Stimulated activated CD8-positive, alpha-beta memory T cell treated with anti-CD3 and anti-CD28 coated beads, Interleukin-15, amount 100 ng/mL, for 24 hours (primary cell): ENCODE results near the gene TGFB1I1.
"Not testable (repeated sequence)": the region's sequence is repeated elsewhere in the genome, so short reads cannot be mapped to it uniquely, and the experiment has no call there.

Experiments used
- DNase-seq: peaks from one replicate; pipeline ENCODE4 v3.0.0-alpha.2; 2020; ENCODE audit warnings: low read depth

TGFB1I1 gene

DNA sequence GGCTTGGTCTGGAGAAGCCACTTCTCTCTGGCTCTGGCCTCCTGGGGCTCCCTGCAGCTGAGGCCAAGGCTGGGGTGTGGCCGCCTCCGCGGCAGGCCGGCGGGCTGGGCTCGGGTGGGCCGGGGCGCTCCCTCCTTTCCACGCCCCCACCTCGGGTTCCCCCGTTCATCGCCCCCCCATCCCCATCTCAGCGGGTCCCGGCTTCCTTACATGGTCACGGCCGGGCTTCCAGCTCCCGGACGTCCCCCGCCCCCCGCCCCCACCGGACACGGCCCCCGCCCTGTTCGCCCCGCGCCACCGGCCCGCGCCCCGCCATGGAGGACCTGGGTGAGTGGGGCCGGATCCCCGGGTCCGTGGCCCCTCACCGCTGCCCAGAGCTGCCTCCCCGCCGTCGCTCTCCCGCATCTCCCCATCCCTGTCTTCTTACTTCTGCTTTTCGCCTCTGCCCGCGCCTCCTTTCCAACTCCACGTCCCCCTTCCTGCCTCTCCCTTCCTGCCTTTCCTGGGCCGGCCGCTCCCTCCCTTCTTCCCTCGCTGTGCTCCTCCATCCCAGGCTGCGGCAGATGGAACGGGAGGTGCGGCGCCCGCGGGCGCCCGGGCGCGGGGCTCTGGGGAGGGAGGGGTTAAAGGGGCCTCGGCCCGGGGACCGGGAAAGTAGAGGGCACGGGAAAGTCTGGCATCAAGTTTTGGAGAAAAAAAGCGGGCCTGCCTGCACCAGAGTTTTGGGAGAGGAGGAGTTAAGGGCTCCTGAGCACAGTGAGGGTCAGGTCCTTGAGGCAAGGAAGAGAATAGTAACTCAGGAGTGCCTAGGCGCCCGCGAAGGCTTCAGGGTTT is at the start of gene TGFB1I1:
Gene TGFB1I1, plus strand, starts transcription at position 278 of the 834 bp plus-strand sequence. Its CDS starts 37 bp downstream, at position 315.
- no peak for DNase-seq

DNA sequence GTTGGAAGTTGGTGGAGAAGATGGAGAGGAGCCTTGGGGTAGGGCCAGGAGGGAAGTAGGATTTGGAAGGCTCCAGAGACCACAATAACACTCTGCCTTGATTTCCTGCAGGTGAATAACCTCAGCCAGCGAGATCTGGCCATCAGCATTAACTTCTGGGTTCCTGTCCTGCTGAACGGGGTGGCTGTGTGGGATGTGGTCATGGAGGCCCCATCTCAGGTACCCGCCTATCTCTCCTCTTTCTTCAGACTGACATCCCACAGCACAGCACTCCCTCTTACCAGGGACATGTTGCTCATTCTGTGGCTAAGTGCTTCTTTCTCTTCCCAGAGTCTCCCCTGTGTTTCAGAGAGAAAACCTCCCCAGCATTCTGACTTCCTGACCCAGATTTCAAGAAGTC is 48.7 kb upstream of the TGFB1I1 start:
- DNase-seq, result no peak

GRCh38 chr16:31423801-31424200 is 48.2 kb upstream of the TGFB1I1 start:
- DNase-seq, result no peak

GRCh38 chr16:31427441-31428278 is 44.3 kb upstream of the TGFB1I1 start:
- DNase-seq, result peak; percentile 39

DNA sequence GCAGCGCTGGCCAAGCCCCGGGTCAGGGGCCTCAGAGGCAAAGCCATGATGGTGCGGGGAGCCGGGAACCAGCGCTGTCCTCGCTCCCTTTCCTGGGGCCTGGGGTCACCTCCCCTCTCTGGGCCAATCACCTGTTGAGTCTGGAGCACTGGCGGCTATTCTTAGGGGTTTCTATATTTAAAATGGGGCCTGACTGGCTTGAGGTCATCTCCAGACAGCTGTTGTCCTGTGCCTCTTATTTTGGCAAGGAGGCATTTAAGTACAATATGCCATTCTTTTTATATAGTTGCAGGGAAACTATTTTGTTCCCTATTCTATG is 43.7 kb upstream of the TGFB1I1 start, which contains the start of gene COX6A2:
Gene COX6A2, minus strand, starts transcription at position 82 of the 319 bp plus-strand sequence. Its CDS starts 35 bp downstream, at position 47.
- DNase-seq, result no peak

- no peak for DNase-seq
Observed at GRCh38 chr16:31428638-31429247, 43.2 kb upstream of the TGFB1I1 start.

- DNase-seq, result no peak
Observed at GRCh38 chr16:31429314-31429713, 42.6 kb upstream of the TGFB1I1 start.

DNA sequence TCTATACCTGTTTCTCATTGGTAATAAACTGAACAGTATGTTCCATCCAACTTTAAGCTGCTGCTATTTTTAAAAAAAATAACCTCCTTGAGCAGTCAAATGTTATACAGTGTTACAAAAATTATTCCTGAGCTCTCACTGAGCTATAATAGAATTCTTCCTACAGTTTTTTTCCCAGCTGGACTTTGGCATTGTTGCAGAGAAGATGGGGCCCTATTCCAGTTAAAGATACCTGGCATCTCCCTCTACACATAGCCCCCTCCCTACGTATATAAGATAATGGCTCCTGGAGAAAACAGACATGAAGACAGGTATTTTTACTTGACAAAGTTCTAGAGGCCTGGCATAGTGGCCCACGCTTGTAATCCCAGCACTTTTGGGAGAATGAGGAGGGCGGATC is 42.2 kb upstream of the TGFB1I1 start:
- no peak for DNase-seq

DNA sequence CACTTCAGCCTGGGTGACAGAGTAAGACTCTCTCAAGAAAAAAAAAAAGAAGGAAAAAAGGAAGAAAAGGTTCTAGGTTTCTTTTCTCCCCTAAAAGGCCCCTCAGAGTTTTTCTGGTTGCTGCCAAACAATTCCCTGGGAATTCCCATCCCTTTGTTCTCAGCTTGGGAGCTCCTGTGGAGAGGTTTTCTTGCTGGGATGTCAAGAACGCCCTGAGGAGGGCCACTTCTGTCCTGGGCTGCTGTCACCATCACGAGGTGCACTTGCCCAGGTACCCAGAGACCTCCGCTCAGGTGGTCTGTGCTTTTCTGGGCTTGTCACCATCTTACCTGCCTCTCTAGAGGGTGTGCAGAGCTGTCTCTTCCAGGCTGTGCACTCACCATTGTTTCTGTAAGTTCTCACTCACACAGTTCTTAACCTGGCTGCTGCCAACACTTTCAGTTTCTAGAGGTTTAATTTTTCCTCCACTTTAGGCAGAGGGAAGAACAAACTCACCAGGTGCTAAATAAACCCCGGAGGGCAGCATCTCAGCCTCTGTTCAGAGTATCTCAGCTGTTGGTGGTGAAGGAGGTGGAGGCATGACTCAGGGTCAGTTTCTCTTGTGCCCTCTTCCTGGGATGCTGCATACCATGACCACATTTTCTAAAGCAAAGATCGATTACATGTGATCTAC is 41.4 kb upstream of the TGFB1I1 start:
- DNase-seq, result no peak

- DNase-seq, result no peak
Observed at GRCh38 chr16:31435341-31436220, 36.4 kb upstream of the TGFB1I1 start.

- no peak for DNase-seq
Observed at GRCh38 chr16:31436221-31437045, 35.5 kb upstream of the TGFB1I1 start.

GRCh38 chr16:31438414-31438813 is 33.5 kb upstream of the TGFB1I1 start:
- no peak for DNase-seq

DNA sequence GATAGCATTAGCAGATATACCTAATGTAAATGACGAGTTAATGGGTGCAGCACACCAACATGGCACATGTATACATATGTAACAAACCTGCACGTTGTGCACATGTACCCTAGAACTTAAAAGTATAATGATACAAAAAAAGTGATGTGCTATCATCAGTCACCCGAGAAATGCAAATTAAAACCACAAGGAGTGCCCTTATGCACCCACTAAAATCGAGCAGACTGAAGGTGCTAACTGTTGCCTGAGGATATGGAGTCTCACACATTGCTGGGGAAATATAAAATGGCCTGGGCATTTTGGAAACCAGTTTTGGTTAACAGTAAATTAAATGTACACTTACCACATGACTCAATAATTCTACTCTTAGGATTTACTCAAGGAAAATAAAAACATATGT is 32.9 kb upstream of the TGFB1I1 start:
- not testable (repeated sequence) for DNase-seq

- DNase-seq, result no peak
Observed at GRCh38 chr16:31439519-31439918, 32.4 kb upstream of the TGFB1I1 start.

DNA sequence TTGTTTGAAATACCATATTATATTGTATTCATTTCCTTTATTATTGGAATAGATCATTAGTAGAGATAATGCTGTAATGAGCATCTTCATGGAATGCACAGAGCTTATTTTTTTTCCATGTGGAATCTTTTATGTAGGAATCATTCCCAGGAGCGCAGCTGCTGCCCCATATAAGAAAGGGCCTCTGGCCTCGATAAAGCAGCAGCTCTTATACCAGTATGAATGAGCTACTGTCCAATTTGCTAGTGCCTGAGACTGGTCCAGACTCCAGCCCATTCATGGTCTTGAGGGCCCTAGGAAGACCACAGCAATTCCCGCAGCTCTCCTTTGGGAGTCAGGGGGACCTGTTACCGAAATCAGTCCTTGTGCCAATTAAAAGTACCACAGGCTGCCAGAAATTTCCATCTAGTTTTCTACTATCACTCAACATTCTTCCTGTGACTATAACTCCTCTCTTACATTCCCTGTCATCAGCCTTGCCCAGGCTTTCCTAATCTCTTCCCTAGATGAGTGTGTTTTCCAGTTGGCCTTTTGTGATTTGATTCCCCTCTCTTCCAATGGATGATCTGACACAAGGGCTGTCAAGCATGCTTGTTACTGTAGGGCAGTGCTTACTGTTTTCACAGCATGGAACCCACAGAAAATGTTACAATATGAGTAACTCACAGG is 31.3 kb upstream of the TGFB1I1 start:
- DNase-seq, result no peak

DNA sequence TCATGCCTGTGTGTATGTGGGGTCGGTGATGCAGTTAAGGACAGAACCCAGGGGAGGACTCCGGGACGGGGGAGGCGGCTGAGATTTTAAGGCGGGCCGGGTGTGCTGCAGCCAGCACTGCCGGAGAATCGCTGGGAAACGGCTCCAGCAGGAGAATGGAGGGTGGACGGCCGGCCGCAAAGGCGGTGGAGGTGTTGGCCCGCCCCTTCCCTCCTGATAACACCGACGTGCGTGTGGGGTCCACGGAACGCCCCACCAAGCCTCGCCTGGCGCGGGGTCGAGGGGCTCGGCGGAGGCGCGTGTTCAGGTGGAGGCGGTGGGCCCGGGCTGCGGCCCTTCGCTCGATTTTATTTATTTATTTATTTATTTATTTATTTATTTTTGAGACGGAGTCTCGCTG is 30.0 kb upstream of the TGFB1I1 start:
- DNase-seq, result no peak

GRCh38 chr16:31445931-31446330 is 26.0 kb upstream of the TGFB1I1 start:
- not testable (repeated sequence) for DNase-seq

DNA sequence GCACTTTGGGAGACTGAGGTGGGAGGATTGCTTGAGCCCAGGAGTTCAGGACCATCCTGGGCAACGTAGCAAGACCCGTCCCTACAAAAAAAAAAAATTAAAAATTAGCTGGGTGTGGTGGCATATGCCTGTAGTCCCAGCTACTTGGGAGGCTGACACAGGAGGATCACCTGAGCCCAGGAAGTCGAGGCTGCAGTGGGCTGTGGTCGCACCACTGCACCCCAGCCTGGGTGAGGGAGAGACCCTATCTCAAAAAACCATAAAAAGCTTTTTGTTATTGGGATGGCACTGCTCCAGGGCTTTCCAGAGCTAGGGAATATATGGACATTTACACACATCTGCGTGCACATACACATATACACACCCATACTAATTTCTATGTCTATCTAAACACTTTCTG is 20.8 kb upstream of the TGFB1I1 start:
- no peak for DNase-seq

DNA sequence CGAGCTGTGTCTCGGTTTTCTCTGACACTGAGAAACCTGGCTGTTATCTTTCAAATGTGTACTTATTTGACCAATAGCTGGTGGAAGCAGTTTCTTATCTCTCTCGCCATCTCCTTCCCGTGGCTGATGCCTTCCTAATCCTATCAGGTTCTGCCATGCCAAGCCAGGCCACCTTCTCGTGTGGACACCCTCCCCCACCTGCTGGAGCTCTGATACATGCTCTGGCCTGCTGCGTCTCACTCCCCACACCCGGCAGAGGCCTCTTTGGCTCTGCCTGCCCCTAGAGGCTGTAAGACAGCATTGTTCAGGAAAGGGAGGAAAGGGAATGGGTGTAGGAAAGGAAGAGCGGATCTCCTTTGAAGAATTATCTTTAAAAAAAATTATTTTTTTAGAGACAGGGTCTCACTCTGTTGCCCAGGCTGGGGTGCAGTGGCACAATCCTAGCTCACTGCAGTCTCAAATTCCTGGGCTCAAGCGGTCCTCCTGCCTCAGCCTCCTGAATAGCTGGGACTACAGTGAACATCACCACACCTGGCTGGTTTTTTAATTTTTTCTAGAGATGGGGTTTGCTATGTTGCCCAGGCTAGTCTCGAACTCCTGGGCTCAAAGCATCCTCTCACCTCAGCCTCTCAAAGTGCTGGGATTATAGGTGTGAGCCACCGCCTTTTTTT is 20.1 kb upstream of the TGFB1I1 start:
- DNase-seq, result no peak
